ENCODE data around the gene EEIG1. TPM values are rescaled to one million over a fixed set of nuclear protein-coding genes. Genes with fewer than 3 reads are reported as not detected.

The EEIG1 gene
- total and polyA plus RNA-seq, 9 of the 15 experiments (the other 6 are each of a cell fraction or from before 2014, with no cell fraction given) = 0.17 to 16.7 (median 3.6) TPM

- TF ChIP-seq, protein P1, sequence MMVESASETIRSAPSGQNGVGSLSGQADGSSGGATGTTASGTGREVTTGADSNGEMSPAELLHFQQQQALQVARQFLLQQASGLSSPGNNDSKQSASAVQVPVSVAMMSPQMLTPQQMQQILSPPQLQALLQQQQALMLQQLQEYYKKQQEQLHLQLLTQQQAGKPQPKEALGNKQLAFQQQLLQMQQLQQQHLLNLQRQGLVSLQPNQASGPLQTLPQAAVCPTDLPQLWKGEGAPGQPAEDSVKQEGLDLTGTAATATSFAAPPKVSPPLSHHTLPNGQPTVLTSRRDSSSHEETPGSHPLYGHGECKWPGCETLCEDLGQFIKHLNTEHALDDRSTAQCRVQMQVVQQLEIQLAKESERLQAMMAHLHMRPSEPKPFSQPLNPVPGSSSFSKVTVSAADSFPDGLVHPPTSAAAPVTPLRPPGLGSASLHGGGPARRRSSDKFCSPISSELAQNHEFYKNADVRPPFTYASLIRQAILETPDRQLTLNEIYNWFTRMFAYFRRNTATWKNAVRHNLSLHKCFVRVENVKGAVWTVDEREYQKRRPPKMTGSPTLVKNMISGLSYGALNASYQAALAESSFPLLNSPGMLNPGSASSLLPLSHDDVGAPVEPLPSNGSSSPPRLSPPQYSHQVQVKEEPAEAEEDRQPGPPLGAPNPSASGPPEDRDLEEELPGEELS (CRISPR knock-in tag; IDR thresholded peaks at IDR 0.05; ENCODE audit: borderline replicate concordance) = no peak
- TF ChIP-seq, protein P2, sequence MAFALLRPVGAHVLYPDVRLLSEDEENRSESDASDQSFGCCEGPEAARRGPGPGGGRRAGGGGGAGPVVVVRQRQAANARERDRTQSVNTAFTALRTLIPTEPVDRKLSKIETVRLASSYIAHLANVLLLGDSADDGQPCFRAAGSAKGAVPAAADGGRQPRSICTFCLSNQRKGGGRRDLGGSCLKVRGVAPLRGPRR (CRISPR knock-in tag; IDR thresholded peaks at IDR 0.05) = no peak
- TF ChIP-seq CC2D1A (IDR thresholded peaks at IDR 0.05) = peak; percentile 71; the same call in 1 of the 2 replicates
- TF ChIP-seq ZBTB8A (IDR thresholded peaks at IDR 0.05; ENCODE audit: partially characterized antibody) = no peak
- TF ChIP-seq DLX4 (CRISPR knock-in tag; IDR thresholded peaks at IDR 0.05) = no peak
- TF ChIP-seq RB1 (IDR thresholded peaks at IDR 0.05; ENCODE audit: low read depth) = peak; percentile 75; the same call in 1 of the 2 replicates
- TF ChIP-seq POLR3A (IDR thresholded peaks at IDR 0.05; ENCODE audit: borderline replicate concordance, extremely low read depth, insufficient read depth, insufficient read length) = no peak
- TF ChIP-seq SNIP1 (IDR thresholded peaks at IDR 0.05; ENCODE audit: low read depth) = no peak
- no peak for TF ChIP-seq CBFA2T2 (conservative IDR thresholded peaks at IDR 0.05)
- TF ChIP-seq HDGF (IDR thresholded peaks at IDR 0.05) = no peak; the same call in 1 of the 2 replicates
- TF ChIP-seq SAFB (IDR thresholded peaks at IDR 0.05; ENCODE audit: borderline replicate concordance, low read depth, low read length) = no peak
- TF ChIP-seq SMAD3 (CRISPR knock-in tag; conservative IDR thresholded peaks at IDR 0.05) = no peak
- peak; percentile 56; the same call in 1 of the 2 replicates for TF ChIP-seq TFAP4 (CRISPR knock-in tag; IDR thresholded peaks at IDR 0.05; ENCODE audit: borderline replicate concordance)
- TF ChIP-seq TEAD4 (IDR thresholded peaks at IDR 0.05; ENCODE audit: low read length) = peak; percentile 27; the same call in 1 of the 2 replicates
- TF ChIP-seq TEAD4 (CRISPR knock-in tag; IDR thresholded peaks at IDR 0.05; ENCODE audit: borderline replicate concordance) = no peak
- TF ChIP-seq POU5F1 (IDR thresholded peaks at IDR 0.05; ENCODE audit: borderline replicate concordance, low read depth, low read length, partially characterized antibody) = no peak
- TF ChIP-seq, protein P3, sequence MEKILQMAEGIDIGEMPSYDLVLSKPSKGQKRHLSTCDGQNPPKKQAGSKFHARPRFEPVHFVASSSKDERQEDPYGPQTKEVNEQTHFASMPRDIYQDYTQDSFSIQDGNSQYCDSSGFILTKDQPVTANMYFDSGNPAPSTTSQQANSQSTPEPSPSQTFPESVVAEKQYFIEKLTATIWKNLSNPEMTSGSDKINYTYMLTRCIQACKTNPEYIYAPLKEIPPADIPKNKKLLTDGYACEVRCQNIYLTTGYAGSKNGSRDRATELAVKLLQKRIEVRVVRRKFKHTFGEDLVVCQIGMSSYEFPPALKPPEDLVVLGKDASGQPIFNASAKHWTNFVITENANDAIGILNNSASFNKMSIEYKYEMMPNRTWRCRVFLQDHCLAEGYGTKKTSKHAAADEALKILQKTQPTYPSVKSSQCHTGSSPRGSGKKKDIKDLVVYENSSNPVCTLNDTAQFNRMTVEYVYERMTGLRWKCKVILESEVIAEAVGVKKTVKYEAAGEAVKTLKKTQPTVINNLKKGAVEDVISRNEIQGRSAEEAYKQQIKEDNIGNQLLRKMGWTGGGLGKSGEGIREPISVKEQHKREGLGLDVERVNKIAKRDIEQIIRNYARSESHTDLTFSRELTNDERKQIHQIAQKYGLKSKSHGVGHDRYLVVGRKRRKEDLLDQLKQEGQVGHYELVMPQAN (IDR thresholded peaks at IDR 0.05; ENCODE audit: borderline replicate concordance) = no peak
- no peak for TF ChIP-seq RBM15 (IDR thresholded peaks at IDR 0.05; ENCODE audit: insufficient read depth, low read length)
- no peak for TF ChIP-seq BRCA1 (IDR thresholded peaks at IDR 0.05)
- TF ChIP-seq BRCA1 (CRISPR knock-in tag; IDR thresholded peaks at IDR 0.05) = no peak
- TF ChIP-seq MEIS2 (IDR thresholded peaks at IDR 0.05; ENCODE audit: partially characterized antibody) = no peak
- TF ChIP-seq PTBP1 (IDR thresholded peaks at IDR 0.05; ENCODE audit: low read depth, low read length) = no peak
- TF ChIP-seq RFX1 (IDR thresholded peaks at IDR 0.05) = no peak
These were observed 37.1 kb downstream of the EEIG1 start (continued) for GRCh38 chr9:127943731-127944144.

Measured in K562 (cell line).